C4-2B (cell line): Measurements from ENCODE around the gene KRTAP5-6.

Experiments
- H3K27ac ChIP-seq: fragments of 450-650 bp; 2 replicates; pipeline ENCODE4 v1.5.1; 2017
- CTCF ChIP-seq: fragments of 450-650 bp; conservative IDR thresholded peaks from 2 replicates; pipeline ENCODE4 v1.5.1; 2017; ENCODE audit warnings: mild to moderate bottlenecking
- ZFX ChIP-seq: fragments of 450-650 bp; IDR thresholded peaks from 2 replicates; pipeline ENCODE4 v1.6.1; 2017

Gene KRTAP5-6

DNA sequence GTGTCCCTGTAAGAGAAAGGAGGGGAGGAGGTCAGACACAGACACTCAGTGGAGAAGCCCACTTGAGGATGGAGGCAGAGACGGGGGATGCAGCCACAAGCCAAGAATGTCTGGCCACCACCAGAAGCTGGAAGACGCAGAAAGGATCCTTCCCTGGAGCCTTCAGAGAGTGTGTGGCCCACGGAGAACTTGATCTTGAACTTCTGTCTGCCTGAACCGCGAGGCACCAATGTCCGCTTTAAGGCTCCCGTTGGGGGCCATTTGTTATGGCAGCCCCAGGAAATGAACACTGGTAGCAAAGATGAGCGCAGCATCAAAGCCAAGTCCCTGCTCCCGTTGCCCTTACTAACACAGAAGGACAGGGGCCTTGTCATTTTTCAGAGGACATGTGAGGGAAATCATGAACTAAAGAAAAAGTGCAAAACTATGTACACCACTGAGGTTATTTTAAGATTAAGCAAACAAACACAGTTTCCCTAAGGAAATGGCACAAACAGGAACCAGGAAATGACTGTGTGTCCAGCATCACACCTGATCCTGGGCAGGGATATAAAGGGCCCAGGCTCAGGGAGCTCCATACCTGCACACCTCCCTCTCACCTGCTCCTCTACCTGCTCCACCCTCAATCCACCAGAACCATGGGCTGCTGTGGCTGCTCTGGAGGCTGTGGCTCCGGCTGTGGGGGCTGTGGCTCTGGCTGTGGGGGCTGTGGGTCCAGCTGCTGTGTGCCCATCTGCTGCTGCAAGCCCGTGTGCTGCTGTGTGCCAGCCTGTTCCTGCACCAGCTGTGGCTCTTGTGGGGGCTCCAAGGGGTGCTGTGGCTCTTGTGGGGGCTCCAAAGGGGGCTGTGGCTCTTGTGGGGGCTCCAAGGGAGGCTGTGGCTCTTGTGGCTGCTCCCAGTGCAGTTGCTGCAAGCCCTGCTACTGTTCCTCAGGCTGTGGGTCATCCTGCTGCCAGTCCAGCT is at the start of gene KRTAP5-6:
TSS of gene KRTAP5-6 (plus strand) at position 588 of the 963 bp plus-strand sequence. CDS start at position 639, 51 bp downstream.
- TF ChIP-seq ZFX (no peak), CTCF (no peak)
- peak within 1 kb of the TSS; percentile 12; the same call in 1 of the 2 replicates for H3K27ac ChIP-seq

DNA sequence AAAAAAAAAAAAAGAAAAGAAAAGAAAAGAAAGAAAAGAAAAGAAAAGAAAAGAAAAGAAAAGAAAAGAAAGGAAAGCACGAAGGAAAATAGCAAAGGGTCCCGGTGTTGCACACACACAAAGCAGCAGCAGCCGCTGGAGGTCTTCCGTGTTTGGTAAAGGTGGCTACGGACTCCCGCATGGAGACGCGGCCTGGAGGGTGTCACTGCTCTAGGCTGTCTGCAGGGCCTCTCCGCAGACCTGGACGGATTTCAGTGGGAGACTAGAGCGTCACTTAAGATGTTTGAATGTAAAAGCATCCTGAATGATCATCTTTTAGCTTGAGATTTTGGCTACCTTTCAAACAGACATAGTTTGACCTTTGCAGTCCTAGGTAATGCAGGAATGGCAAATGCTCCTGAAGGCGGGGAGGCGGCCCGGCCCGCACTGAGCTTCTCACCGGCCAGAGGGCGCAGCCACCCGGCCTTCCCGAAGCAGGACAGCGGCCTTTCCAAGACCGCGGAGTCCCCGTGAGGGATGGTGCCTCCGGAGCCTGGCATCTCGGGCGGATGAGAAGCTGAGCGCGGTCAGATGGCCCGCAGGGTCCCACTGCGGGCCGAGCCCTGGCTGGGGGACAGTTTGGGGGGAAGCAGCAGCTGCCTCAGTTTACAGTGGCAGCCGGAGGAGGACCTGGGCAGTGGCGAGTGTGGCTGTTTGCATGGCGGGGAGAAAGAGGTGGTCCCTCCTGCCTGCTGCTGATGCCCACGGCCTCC is 48.9 kb upstream of the KRTAP5-6 start:
- TF ChIP-seq ZFX (no peak), CTCF (no peak)
- no peak overlapping the region for H3K27ac ChIP-seq

DNA sequence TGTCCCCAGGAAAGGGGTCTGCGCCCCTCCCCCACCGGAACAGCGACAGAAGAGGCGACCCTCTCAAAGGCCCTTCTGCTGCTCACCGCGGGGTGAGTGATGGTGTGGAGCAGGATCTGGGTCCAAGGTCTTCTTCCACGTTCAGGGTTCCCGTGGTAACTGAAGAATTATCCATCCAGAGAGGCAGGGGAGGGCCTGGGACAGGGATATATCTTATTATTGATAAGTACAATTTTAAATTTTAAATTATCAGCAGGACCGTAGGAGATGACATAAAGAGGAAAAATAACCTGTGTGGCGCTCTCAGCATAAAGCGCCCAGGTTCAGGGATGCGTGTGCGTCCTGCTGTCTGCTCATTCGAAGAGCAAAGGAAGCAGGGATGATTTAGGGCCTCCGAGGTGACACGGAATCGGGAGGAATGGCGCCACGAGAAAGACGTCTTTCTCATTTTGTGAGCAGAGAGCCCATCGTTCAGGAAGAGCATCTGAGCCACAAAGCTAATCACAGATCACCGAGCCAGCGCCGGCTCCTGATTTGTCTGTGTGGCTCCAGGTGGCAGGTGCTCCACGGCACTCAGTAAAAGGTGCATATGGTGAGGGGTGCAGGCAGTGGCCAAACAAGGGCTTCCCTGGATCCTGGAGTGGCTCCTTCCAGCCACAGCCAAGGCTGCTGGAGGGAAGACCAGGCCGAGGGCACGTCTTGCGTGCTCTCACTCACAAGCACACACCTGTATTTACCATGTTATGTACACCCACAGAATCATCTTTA is 48.2 kb upstream of the KRTAP5-6 start:
- H3K27ac ChIP-seq = no peak overlapping the region
- TF ChIP-seq ZFX (no peak), CTCF (no peak)

DNA sequence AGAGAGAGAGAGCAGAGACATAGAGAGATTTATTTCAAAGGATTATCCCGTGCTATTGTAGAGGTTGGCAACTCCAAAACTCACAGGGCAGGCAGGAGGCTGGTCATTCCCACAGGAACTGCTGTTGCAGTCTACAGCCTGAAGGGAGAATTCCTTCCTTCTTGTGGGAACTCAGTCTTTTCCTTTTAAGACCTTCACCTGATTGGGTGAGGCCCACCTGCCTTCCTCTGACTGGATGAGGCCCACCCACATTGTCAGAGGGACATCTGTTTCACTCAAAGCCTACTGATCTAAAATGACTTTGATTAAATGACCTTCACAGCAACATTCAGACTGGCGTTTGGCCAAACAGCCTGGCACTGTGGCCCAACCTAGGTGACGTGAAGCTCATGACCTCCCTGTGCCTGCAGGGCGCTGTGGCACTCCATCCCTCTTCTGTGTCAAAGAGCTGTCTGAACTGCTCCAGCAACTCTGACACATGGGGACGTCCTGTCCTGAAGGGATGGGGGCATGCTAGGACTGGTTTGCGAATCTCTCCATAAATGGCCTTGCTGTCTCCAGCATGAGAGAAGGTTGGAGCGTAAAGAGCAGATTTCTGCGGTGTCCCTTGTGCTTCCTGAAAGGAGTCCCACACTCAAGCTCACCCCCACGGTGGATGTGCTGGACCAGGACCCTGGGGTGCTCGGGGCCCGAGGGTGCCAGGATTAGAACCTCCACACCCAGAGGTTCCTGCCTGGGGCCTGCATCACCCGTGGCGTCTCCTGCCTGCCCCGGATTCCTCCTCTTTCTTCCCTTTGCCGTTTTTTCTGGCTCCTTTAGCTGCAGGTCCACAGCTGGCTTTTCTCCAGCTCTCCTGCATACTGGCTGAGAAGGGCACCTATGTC is 46.7 kb upstream of the KRTAP5-6 start:
- no peak overlapping the region for H3K27ac ChIP-seq
- TF ChIP-seq CTCF (no peak), ZFX (no peak)

- TF ChIP-seq ZFX (no peak), CTCF (no peak)
- H3K27ac ChIP-seq = no peak overlapping the region
Measured at GRCh38 chr11:1650918-1651262, 46.1 kb upstream of the KRTAP5-6 start.

DNA sequence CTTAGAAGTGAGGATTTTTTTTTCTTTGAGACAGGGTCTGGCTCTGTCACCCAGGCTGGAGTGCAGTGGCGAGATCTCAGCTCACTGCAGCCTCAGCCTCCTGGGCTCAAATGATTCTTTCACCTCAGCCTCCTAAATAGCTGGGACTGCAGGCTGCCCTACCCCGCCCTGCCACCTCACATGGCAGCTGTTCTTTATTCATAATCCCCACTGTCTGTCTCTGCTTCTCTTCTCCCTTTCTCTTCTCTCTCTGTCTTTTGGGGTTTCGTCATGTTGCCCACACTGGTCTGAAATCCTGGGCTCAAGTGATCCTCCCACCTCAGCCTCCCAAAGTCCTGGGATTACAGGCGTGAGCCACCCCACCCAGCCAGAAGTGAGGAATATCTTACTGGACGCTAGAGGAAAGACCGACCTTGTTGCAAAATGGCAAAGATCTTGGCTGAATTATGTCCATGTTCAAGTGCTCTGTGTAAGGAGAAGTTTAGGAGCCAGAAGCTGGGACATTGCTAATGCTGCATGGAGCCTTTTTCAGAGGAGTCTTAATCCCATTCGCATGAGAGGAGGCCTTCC is 45.5 kb upstream of the KRTAP5-6 start:
- no peak overlapping the region for H3K27ac ChIP-seq
- no peak for TF ChIP-seq CTCF
- no peak for TF ChIP-seq ZFX
